ENCODE results near the gene KBTBD8.

The KBTBD8 gene

DNA sequence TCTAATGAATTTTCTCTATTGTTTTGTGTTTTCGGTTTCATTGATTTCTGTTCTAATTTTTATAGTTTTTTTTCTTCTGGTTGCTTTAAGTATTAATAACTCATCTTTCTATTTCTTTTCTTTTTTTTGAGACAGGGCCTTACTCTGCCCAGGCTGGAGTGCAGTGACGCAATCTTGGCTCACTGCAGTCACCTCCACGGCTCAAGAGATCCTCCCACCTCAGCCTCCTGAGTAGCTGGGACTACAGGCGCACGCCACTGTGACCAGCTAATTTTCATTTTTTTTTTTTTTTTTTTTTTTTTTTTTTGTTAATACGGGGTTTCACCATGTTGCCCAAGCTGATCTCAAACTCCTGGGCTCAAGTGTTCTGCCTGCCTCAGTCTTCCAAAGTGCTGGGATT, 14.5 kb downstream of the KBTBD8 start:
- Histone ChIP-seq H3K36me3 (replicated peaks; ENCODE audit: insufficient read depth, low read length) (peaks cover 13% of the 10 kb centered on the region; the same call in 1 of the 2 replicates), H3K27me3 (replicated peaks; ENCODE audit: insufficient read depth, low read length) (no peaks in the 10 kb centered on the region), H3K9me3 (replicated peaks; ENCODE audit: insufficient read depth, low read length) (no peaks in the 10 kb centered on the region), H3K79me2 (ENCODE audit: low read length) (peaks cover 32% of the 10 kb centered on the region), H3K9ac (ENCODE audit: low read length) (no peak overlapping the region), H3K4me1 (ENCODE audit: low read length) (peaks cover 25% of the 10 kb centered on the region), H3K4me2 (ENCODE audit: low read depth, low read length) (no peak overlapping the region), H3K9me2 (replicated peaks; ENCODE audit: insufficient read depth, low read length) (no peaks in the 10 kb centered on the region), H2AFZ (ENCODE audit: low read length) (no peak overlapping the region), H4K20me1 (ENCODE audit: insufficient read depth, low read length) (no peaks in the 10 kb centered on the region), H3F3A (ENCODE audit: insufficient read depth, low read length) (peaks cover 14% of the 10 kb centered on the region), H3K4me3 (ENCODE audit: low read length) (no peak overlapping the region), H3K27ac (ENCODE audit: low read length) (no peak overlapping the region)
- no peak for DNase-seq
- TF ChIP-seq EZH2phosphoT487 (IDR thresholded peaks at IDR 0.05; ENCODE audit: low read length) (no peak), EZH2 (optimal IDR thresholded peaks at IDR 0.05; ENCODE audit: low read depth, low read length) (no peak)
- TF ChIP-seq, protein P1, sequence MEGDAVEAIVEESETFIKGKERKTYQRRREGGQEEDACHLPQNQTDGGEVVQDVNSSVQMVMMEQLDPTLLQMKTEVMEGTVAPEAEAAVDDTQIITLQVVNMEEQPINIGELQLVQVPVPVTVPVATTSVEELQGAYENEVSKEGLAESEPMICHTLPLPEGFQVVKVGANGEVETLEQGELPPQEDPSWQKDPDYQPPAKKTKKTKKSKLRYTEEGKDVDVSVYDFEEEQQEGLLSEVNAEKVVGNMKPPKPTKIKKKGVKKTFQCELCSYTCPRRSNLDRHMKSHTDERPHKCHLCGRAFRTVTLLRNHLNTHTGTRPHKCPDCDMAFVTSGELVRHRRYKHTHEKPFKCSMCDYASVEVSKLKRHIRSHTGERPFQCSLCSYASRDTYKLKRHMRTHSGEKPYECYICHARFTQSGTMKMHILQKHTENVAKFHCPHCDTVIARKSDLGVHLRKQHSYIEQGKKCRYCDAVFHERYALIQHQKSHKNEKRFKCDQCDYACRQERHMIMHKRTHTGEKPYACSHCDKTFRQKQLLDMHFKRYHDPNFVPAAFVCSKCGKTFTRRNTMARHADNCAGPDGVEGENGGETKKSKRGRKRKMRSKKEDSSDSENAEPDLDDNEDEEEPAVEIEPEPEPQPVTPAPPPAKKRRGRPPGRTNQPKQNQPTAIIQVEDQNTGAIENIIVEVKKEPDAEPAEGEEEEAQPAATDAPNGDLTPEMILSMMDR (IDR thresholded peaks at IDR 0.05; ENCODE audit: low read length) = no peak

DNA sequence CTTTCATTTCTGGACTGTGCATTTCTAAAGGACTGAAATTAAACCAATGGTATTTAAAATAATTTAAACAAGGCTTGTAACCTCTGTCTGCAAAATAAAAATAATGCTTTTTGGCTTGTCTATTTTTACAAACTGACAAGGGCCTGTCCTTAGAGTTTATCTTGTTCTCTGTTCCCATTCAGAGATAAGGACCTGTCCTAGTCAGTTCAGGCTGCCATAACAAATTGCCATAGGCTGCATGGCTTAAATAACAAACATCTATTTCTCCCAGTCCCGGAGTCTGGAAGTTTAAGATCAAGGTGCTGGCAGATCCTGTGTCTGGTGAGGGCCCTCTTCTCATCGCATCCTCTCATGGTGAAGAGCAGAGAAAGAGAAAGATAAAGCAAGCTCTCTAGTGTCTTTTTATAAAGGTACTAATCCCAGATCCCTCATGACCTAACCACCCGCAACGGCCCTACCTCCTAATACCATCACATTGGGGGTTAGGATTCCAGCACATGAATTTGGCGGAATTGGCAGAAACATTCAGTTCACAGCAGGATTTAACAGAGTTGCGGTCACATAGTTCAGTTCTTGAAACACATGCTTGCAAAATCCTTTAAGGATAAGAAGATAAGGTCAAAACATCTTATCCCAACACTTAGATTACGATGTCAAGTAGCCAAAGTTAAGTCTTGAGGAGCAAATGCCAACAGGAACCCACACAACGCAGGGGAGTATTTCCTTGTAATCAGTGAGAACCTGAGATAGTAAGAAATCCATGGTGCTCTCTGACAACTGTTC, 17.8 kb downstream of the KBTBD8 start:
- Histone ChIP-seq H3K27ac (ENCODE audit: low read length) (peak overlapping the region; percentile 36; the same call in 1 of the 2 replicates), H3K27me3 (replicated peaks; ENCODE audit: insufficient read depth, low read length) (no peaks in the 10 kb centered on the region), H3K36me3 (replicated peaks; ENCODE audit: insufficient read depth, low read length) (no peaks in the 10 kb centered on the region), H3K9me2 (replicated peaks; ENCODE audit: insufficient read depth, low read length) (no peaks in the 10 kb centered on the region), H3K9me3 (replicated peaks; ENCODE audit: insufficient read depth, low read length) (no peaks in the 10 kb centered on the region), H3K79me2 (ENCODE audit: low read length) (0 out of 2 replicates have a peak, but pooled peaks cover under 1% of the 10 kb centered on the region), H3K9ac (ENCODE audit: low read length) (no peak overlapping the region), H4K20me1 (ENCODE audit: insufficient read depth, low read length) (no peaks in the 10 kb centered on the region), H3K4me3 (ENCODE audit: low read length) (0 out of 2 replicates have a peak overlapping the region, but pooled peaks have one; percentile 5), H3K4me2 (ENCODE audit: low read depth, low read length) (peak overlapping the region; percentile 51), H2AFZ (ENCODE audit: low read length) (no peak overlapping the region), H3K4me1 (ENCODE audit: low read length) (peaks cover 25% of the 10 kb centered on the region), H3F3A (ENCODE audit: insufficient read depth, low read length) (peaks cover 14% of the 10 kb centered on the region)
- TF ChIP-seq, protein P1 (IDR thresholded peaks at IDR 0.05; ENCODE audit: low read length) = no peak
- no peak for TF ChIP-seq EZH2phosphoT487 (IDR thresholded peaks at IDR 0.05; ENCODE audit: low read length)
- no peak for TF ChIP-seq EZH2 (optimal IDR thresholded peaks at IDR 0.05; ENCODE audit: low read depth, low read length)
- DNase-seq = no peak

DNA sequence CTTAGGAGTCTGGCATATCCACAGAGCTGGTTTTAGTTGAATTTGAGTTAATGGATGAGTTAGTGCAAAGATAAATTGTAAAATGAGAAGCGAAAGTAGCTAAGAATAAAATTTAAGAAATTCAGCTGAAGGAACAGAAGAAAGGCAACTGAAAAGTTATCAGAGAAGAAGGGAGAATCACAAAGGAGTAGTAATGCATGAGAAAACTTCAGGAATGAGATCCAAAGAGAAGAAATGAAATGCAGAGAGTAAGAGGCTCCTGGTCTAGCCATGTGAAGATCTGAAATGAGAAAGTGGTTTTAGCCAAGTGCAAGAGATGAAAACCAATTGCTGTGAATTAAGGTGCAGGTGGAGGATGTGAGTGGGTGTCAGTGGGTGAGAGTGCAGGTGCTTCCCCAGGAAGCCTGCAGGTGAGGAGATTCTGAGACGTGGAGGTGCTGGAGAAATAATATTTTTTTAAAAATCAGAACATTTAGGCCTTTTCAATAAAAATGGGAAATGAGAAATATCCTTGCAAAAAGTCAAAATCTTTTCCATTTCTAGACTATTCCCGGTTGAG, 18.5 kb downstream of the KBTBD8 start:
- Histone ChIP-seq H3K9ac (ENCODE audit: low read length) (no peak overlapping the region), H3K79me2 (ENCODE audit: low read length) (no peaks in the 10 kb centered on the region), H3K9me2 (replicated peaks; ENCODE audit: insufficient read depth, low read length) (no peaks in the 10 kb centered on the region), H3F3A (ENCODE audit: insufficient read depth, low read length) (peaks cover 14% of the 10 kb centered on the region), H3K4me1 (ENCODE audit: low read length) (peaks cover 25% of the 10 kb centered on the region), H3K9me3 (replicated peaks; ENCODE audit: insufficient read depth, low read length) (no peaks in the 10 kb centered on the region), H3K27ac (ENCODE audit: low read length) (peak overlapping the region; percentile 36; the same call in 1 of the 2 replicates), H3K4me3 (ENCODE audit: low read length) (0 out of 2 replicates have a peak overlapping the region, but pooled peaks have one; percentile 5), H4K20me1 (ENCODE audit: insufficient read depth, low read length) (no peaks in the 10 kb centered on the region), H3K4me2 (ENCODE audit: low read depth, low read length) (peak overlapping the region; percentile 51), H3K27me3 (replicated peaks; ENCODE audit: insufficient read depth, low read length) (no peaks in the 10 kb centered on the region), H3K36me3 (replicated peaks; ENCODE audit: insufficient read depth, low read length) (no peaks in the 10 kb centered on the region), H2AFZ (ENCODE audit: low read length) (no peak overlapping the region)
- TF ChIP-seq, protein P1 (IDR thresholded peaks at IDR 0.05; ENCODE audit: low read length) = no peak
- TF ChIP-seq EZH2phosphoT487 (IDR thresholded peaks at IDR 0.05; ENCODE audit: low read length) (no peak), EZH2 (optimal IDR thresholded peaks at IDR 0.05; ENCODE audit: low read depth, low read length) (no peak)
- DNase-seq = peak; percentile 56
